DOHH2 (cell line): ENCODE measurements around the gene KCNA4.

Source experiments
- H3F3A ChIP-seq: fragments of 200-600 bp; sonication (generic), shearing (Covaris generic); 2 replicates; pipeline ENCODE4 v1.6.0; 2016; ENCODE audit warnings: antibody characterized with exemption, mild to moderate bottlenecking; ENCODE audit not compliant: control insufficient read depth, insufficient read depth
- H3K27ac ChIP-seq: fragments of 200-600 bp; sonication (generic); 2 replicates; pipeline ENCODE4 v1.5.1; 2014; ENCODE audit warnings: low read depth, mild to moderate bottlenecking, low read length, moderate library complexity
- H3K27me3 ChIP-seq: fragments of 200-600 bp; sonication (generic); 2 replicates; pipeline ENCODE4 v1.6.1; 2014; ENCODE audit warnings: mild to moderate bottlenecking, low read length, mixed read lengths; ENCODE audit not compliant: control insufficient read depth
- H3K36me3 ChIP-seq: fragments of 200-600 bp; sonication (generic); 2 replicates; pipeline ENCODE4 v1.6.1; 2014; ENCODE audit warnings: mild to moderate bottlenecking, low read length, moderate library complexity, mixed read lengths; ENCODE audit not compliant: control insufficient read depth
- H3K4me1 ChIP-seq: fragments of 200-600 bp; sonication (generic); 2 replicates; pipeline ENCODE4 v1.6.1; 2014; ENCODE audit warnings: mild to moderate bottlenecking, low read length, mixed read lengths; ENCODE audit not compliant: control insufficient read depth
- H3K4me2 ChIP-seq: fragments of 200-600 bp; sonication (generic); 2 replicates; pipeline ENCODE4 v1.6.0; 2014; ENCODE audit warnings: mild to moderate bottlenecking, low read length, moderate library complexity
- H3K4me3 ChIP-seq: fragments of 200-600 bp; sonication (generic); 2 replicates; pipeline ENCODE4 v1.5.1; 2014; ENCODE audit warnings: mild to moderate bottlenecking, low read length, mixed read lengths
- H3K79me2 ChIP-seq: fragments of 200-600 bp; sonication (generic); 2 replicates; pipeline ENCODE4 v1.6.1; 2014; ENCODE audit warnings: mild to moderate bottlenecking, low read length, mixed read lengths; ENCODE audit not compliant: control insufficient read depth
- H3K9me2 ChIP-seq: fragments of 200-600 bp; sonication (generic); replicated peaks from 2 replicates; pipeline ENCODE4 v1.6.1; 2014; ENCODE audit warnings: mild to moderate bottlenecking, low read length, mixed read lengths; ENCODE audit not compliant: control insufficient read depth
- H3K9me3 ChIP-seq: fragments of 200-600 bp; sonication (generic); 2 replicates; pipeline ENCODE4 v1.6.1; 2014; ENCODE audit warnings: antibody characterized with exemption, low read length, mixed read lengths; ENCODE audit not compliant: control insufficient read depth, insufficient read depth
- H4K20me1 ChIP-seq: fragments of 200-600 bp; sonication (generic); 2 replicates; pipeline ENCODE4 v1.6.0; 2014; ENCODE audit warnings: low read depth, mild to moderate bottlenecking, antibody characterized with exemption, low read length, moderate library complexity; ENCODE audit not compliant: control insufficient read depth, insufficient read depth
- CTCF ChIP-seq: fragments of 200-600 bp; sonication (generic); IDR thresholded peaks from one replicate; pipeline ENCODE4 v1.5.1; 2014; ENCODE audit warnings: antibody characterized with exemption, mild to moderate bottlenecking, low read depth, low read length; ENCODE audit not compliant: poor library complexity, severe bottlenecking
- EZH2phosphoT487 ChIP-seq: fragments of 200-600 bp; sonication (generic); IDR thresholded peaks from 2 replicates; pipeline ENCODE4 v1.6.1; 2017; ENCODE audit warnings: borderline replicate concordance, mild to moderate bottlenecking, antibody characterized with exemption, low read length, moderate library complexity, mixed read lengths

The KCNA4 gene

GRCh38 chr11:29989174-29989970 is 27.5 kb downstream of the KCNA4 start:
- Histone ChIP-seq H3K9me3 (no peaks in the 10 kb centered on the region), H3K36me3 (no peaks in the 10 kb centered on the region), H3K9me2 (no peaks in the 10 kb centered on the region), H3K27ac (no peak overlapping the region), H3K4me1 (no peaks in the 10 kb centered on the region), H3K79me2 (no peaks in the 10 kb centered on the region), H3K4me3 (no peak overlapping the region), H4K20me1 (no peaks in the 10 kb centered on the region), H3K27me3 (no peaks in the 10 kb centered on the region), H3F3A (no peaks in the 10 kb centered on the region), H3K4me2 (no peak overlapping the region)
- TF ChIP-seq EZH2phosphoT487: no peak
- TF ChIP-seq CTCF: no peak

- Histone ChIP-seq H3K4me1 (no peaks in the 10 kb centered on the region), H3K79me2 (no peaks in the 10 kb centered on the region), H3K9me2 (no peaks in the 10 kb centered on the region), H3K27ac (no peak overlapping the region), H3K4me3 (no peak overlapping the region), H4K20me1 (no peaks in the 10 kb centered on the region), H3K36me3 (no peaks in the 10 kb centered on the region), H3K9me3 (no peaks in the 10 kb centered on the region), H3F3A (no peaks in the 10 kb centered on the region), H3K4me2 (no peak overlapping the region), H3K27me3 (no peaks in the 10 kb centered on the region)
- TF ChIP-seq EZH2phosphoT487: no peak
- no peak for TF ChIP-seq CTCF
Measured at GRCh38 chr11:29985248-29985647, 31.6 kb downstream of the KCNA4 start.

GRCh38 chr11:29984544-29984943 is 32.3 kb downstream of the KCNA4 start:
- Histone ChIP-seq H3K27ac (no peak overlapping the region), H3K4me2 (no peak overlapping the region), H3K79me2 (no peaks in the 10 kb centered on the region), H3K27me3 (no peaks in the 10 kb centered on the region), H4K20me1 (no peaks in the 10 kb centered on the region), H3K4me1 (no peaks in the 10 kb centered on the region), H3K9me2 (no peaks in the 10 kb centered on the region), H3K36me3 (no peaks in the 10 kb centered on the region), H3F3A (no peaks in the 10 kb centered on the region), H3K4me3 (no peak overlapping the region), H3K9me3 (no peaks in the 10 kb centered on the region)
- TF ChIP-seq CTCF: no peak
- no peak for TF ChIP-seq EZH2phosphoT487
